ENCODE data around the gene PGAP1. TPM values are rescaled to one million over a fixed set of nuclear protein-coding genes. Genes with fewer than 3 reads are reported as not detected.

Gene PGAP1
- total RNA-seq, 1 experiment from 2014 or later: 7.1 TPM

DNA sequence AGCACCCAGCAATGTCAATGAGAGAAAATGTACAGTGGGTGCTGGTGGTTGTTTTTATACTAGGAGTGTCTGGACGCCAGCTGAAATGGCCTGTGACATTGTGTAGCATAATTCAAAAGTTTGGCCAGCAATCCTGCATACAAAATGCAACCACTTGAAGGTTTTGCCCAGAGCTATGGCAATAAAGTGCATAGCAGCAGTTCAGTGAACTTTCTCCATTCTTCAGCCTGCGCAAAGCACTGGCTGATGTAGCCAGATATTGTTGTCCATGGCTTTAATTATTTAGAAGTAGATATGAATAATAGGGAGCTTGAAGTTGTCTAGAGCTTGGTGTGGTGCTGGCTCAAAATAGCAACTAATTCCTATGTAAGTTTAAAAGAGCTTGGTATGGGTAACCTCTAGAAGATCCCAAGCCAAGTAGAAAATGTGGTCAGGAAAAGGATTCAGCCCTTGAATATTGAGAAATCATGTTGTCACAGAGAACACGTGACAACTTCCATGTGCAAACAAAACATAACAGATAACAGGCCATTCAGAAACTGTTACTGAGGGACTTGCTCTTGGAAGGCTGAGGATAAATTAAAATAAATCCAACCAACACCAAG lies 33.3 kb upstream of the PGAP1 start:
- intact Hi-C loops (cut with micrococcal nuclease): no loop called here
- H3K9me2 ChIP-seq (ENCODE audit: insufficient read depth): no peaks in the 10 kb centered on the region
- H3K36me3 ChIP-seq (ENCODE audit: control insufficient read depth in 1 of 2, insufficient read depth in 2 of 2, low read length in 2 of 2): no peaks in the 10 kb centered on the region
- no TSS peak for BruUV-seq (replicated peaks)
- H4K20me1 ChIP-seq (ENCODE audit: insufficient read depth): no peaks in the 10 kb centered on the region
- POLR2A ChIA-PET: no interaction called here
- DNase-seq (ENCODE audit: low read depth, low spot score) (no peak), ATAC-seq (no peak)
- CTCF ChIA-PET: no interaction called here
- no peaks in the 10 kb centered on the region for H3K27me3 ChIP-seq (ENCODE audit: insufficient read depth, low read length)
- H3K4me1 ChIP-seq (ENCODE audit: control insufficient read depth in 1 of 2, insufficient read depth in 2 of 2, low read length in 2 of 2): peaks cover 0 to 4% of the 10 kb centered on the region in 2 experiments; a peak in 1 of 4 replicates
- no peaks in the 10 kb centered on the region for H3K79me2 ChIP-seq (ENCODE audit: insufficient read depth, low read length)
- TF ChIP-seq CEBPB (IDR thresholded peaks at IDR 0.05; ENCODE audit: low read depth) (no peak), EZH2 (IDR thresholded peaks at IDR 0.05) (no peak), JUND (IDR thresholded peaks at IDR 0.05) (no peak), POLR2AphosphoS5 (IDR thresholded peaks at IDR 0.05; ENCODE audit: low read depth, low read length) (no peak), SP1 (IDR thresholded peaks at IDR 0.05; ENCODE audit: low read depth) (no peak), YY1 (IDR thresholded peaks at IDR 0.05; ENCODE audit: extremely low read depth, insufficient replicate concordance, low read depth, low read length) (no peak), TCF7L2 (IDR thresholded peaks at IDR 0.05; ENCODE audit: borderline replicate concordance, extremely low read depth, insufficient read depth, insufficient read length) (no peak), ZNF274 (IDR thresholded peaks at IDR 0.05; ENCODE audit: low read depth, low read length) (no peak)
- TF ChIP-seq, protein P1, sequence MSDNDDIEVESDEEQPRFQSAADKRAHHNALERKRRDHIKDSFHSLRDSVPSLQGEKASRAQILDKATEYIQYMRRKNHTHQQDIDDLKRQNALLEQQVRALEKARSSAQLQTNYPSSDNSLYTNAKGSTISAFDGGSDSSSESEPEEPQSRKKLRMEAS (IDR thresholded peaks at IDR 0.05): no peak
- TF ChIP-seq, protein P2, sequence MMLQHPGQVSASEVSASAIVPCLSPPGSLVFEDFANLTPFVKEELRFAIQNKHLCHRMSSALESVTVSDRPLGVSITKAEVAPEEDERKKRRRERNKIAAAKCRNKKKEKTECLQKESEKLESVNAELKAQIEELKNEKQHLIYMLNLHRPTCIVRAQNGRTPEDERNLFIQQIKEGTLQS (IDR thresholded peaks at IDR 0.05): no peak
- no peaks in the 10 kb centered on the region for H3K9me3 ChIP-seq (ENCODE audit: control insufficient read depth in 1 of 2, insufficient read depth in 1 of 2, low read depth in 1 of 2, low read length in 2 of 2)
- H3K4me3 ChIP-seq (replicated peaks in 1 of 2; ENCODE audit: low read depth in 1 of 2, low read length in 2 of 2): no peak overlapping the region
- H2AFZ ChIP-seq (ENCODE audit: low read depth, low read length, poor library complexity, severe bottlenecking): no peak overlapping the region
- H3K4me2 ChIP-seq (ENCODE audit: low read length): no peak overlapping the region
- H3K9ac ChIP-seq (ENCODE audit: low read length): no peak overlapping the region
- RAD21 ChIA-PET (ENCODE audit: low non-redundant PET in 1 of 2, low total read pairs in 2 of 2, uncharacterized antibody in 2 of 2, unreplicated experiment in 2 of 2): no interaction called here
- H3K27ac ChIP-seq (ENCODE audit: low read depth, low read length): no peak overlapping the region

DNA sequence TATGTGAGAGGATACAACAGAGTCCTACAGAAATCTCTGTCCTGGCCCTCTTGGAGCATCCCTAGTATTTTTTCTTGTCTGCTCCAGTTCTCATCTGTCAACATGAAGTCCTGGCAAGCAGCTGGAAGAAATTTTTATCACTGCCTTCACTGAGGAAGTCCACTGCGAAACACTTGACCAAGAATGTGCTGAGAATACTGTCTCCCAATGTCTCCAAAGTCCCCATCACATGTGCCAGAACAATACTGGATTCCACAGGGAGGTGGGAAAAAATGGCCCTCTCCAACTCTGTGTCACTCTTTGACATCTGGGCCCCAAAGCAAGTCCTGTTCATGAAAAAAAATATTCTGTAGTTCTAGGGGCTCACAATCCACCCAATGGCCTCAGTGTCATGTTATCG lies 32.8 kb upstream of the PGAP1 start:
- POLR2A ChIA-PET: no interaction called here
- CTCF ChIA-PET: no interaction called here
- intact Hi-C loops (cut with micrococcal nuclease): no loop called here
- RAD21 ChIA-PET (ENCODE audit: low non-redundant PET in 1 of 2, low total read pairs in 2 of 2, uncharacterized antibody in 2 of 2, unreplicated experiment in 2 of 2): no interaction called here
- Histone ChIP-seq H3K4me2 (ENCODE audit: low read length) (no peak overlapping the region), H3K9me2 (ENCODE audit: insufficient read depth) (no peaks in the 10 kb centered on the region), H2AFZ (ENCODE audit: low read depth, low read length, poor library complexity, severe bottlenecking) (no peak overlapping the region), H4K20me1 (ENCODE audit: insufficient read depth) (no peaks in the 10 kb centered on the region), H3K36me3 (ENCODE audit: control insufficient read depth in 1 of 2, insufficient read depth in 2 of 2, low read length in 2 of 2) (no peaks in the 10 kb centered on the region), H3K4me1 (ENCODE audit: control insufficient read depth in 1 of 2, insufficient read depth in 2 of 2, low read length in 2 of 2) (peaks cover 0 to 4% of the 10 kb centered on the region in 2 experiments; a peak in 1 of 4 replicates), H3K9ac (ENCODE audit: low read length) (no peak overlapping the region), H3K27me3 (ENCODE audit: insufficient read depth, low read length) (no peaks in the 10 kb centered on the region), H3K79me2 (ENCODE audit: insufficient read depth, low read length) (no peaks in the 10 kb centered on the region), H3K27ac (ENCODE audit: low read depth, low read length) (no peak overlapping the region), H3K9me3 (ENCODE audit: control insufficient read depth in 1 of 2, insufficient read depth in 1 of 2, low read depth in 1 of 2, low read length in 2 of 2) (no peaks in the 10 kb centered on the region), H3K4me3 (replicated peaks in 1 of 2; ENCODE audit: low read depth in 1 of 2, low read length in 2 of 2) (no peak overlapping the region)
- no peak for ATAC-seq
- DNase-seq (ENCODE audit: low read depth, low spot score): no peak
- no TSS peak for BruUV-seq (replicated peaks)
- TF ChIP-seq POLR2AphosphoS5 (IDR thresholded peaks at IDR 0.05; ENCODE audit: low read depth, low read length) (no peak), EZH2 (IDR thresholded peaks at IDR 0.05) (no peak), YY1 (IDR thresholded peaks at IDR 0.05; ENCODE audit: extremely low read depth, insufficient replicate concordance, low read depth, low read length) (no peak), POLR2A (IDR thresholded peaks at IDR 0.05; ENCODE audit: borderline replicate concordance, extremely low read depth, insufficient read depth, insufficient read length) (no peak), ELF1 (IDR thresholded peaks at IDR 0.05; ENCODE audit: borderline replicate concordance, low read depth) (no peak), SIN3A (IDR thresholded peaks at IDR 0.05; ENCODE audit: low read depth) (no peak), SRF (IDR thresholded peaks at IDR 0.05; ENCODE audit: low read depth) (no peak), ZFX (IDR thresholded peaks at IDR 0.05) (no peak)
- TF ChIP-seq, protein P3, sequence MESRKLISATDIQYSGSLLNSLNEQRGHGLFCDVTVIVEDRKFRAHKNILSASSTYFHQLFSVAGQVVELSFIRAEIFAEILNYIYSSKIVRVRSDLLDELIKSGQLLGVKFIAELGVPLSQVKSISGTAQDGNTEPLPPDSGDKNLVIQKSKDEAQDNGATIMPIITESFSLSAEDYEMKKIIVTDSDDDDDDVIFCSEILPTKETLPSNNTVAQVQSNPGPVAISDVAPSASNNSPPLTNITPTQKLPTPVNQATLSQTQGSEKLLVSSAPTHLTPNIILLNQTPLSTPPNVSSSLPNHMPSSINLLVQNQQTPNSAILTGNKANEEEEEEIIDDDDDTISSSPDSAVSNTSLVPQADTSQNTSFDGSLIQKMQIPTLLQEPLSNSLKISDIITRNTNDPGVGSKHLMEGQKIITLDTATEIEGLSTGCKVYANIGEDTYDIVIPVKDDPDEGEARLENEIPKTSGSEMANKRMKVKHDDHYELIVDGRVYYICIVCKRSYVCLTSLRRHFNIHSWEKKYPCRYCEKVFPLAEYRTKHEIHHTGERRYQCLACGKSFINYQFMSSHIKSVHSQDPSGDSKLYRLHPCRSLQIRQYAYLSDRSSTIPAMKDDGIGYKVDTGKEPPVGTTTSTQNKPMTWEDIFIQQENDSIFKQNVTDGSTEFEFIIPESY (IDR thresholded peaks at IDR 0.05; ENCODE audit: extremely low read depth, insufficient replicate concordance, low read length): no peak
